Measurements from ENCODE around the gene PMP22. TPM values are rescaled to one million over a fixed set of nuclear protein-coding genes. Genes with fewer than 3 reads are reported as not detected.

Gene PMP22
- polyA plus RNA-seq, 1 donor from 2014 or later: not detected

GRCh38 chr17:15257258-15257788, 7.8 kb downstream of the PMP22 start:
- no peaks in the 10 kb centered on the region for H3K79me2 ChIP-seq (replicated peaks; ENCODE audit: insufficient read depth, low read length)
- H3K4me2 ChIP-seq (ENCODE audit: low read length): no peak overlapping the region

GRCh38 chr17:15256689-15257088, 8.4 kb downstream of the PMP22 start:
- no peaks in the 10 kb centered on the region for H3K36me3 ChIP-seq (ENCODE audit: insufficient read depth, low read length)
- no peaks in the 10 kb centered on the region for H3K9me2 ChIP-seq (ENCODE audit: insufficient read depth, low read length)
- TF ChIP-seq EZH2 (IDR thresholded peaks at IDR 0.05; ENCODE audit: borderline replicate concordance, insufficient read depth, low read length, poor library complexity, severe bottlenecking) (no peak), RAD21 (conservative IDR thresholded peaks at IDR 0.05) (no peak), CTCF (IDR thresholded peaks at IDR 0.05; ENCODE audit: poor library complexity, severe bottlenecking) (no peak), MXI1 (conservative IDR thresholded peaks at IDR 0.05; ENCODE audit: poor library complexity, severe bottlenecking) (no peak), TAF1 (IDR thresholded peaks at IDR 0.05; ENCODE audit: low read depth) (no peak)
- H4K20me1 ChIP-seq (ENCODE audit: insufficient read depth): no peaks in the 10 kb centered on the region
- no peak overlapping the region for H3K9ac ChIP-seq (ENCODE audit: low read length)
- H2AFZ ChIP-seq (ENCODE audit: low read depth, low read length): no peak overlapping the region
- H3K79me2 ChIP-seq (replicated peaks; ENCODE audit: insufficient read depth, low read length): no peaks in the 10 kb centered on the region
- H3K9me3 ChIP-seq (ENCODE audit: low read length): no peaks in the 10 kb centered on the region
- no peak overlapping the region for H3K4me3 ChIP-seq (ENCODE audit: low read length)
- no peak overlapping the region for H3K27ac ChIP-seq (ENCODE audit: low read length)
- no peak overlapping the region for H3K4me2 ChIP-seq (ENCODE audit: low read length)
- H3F3A ChIP-seq (ENCODE audit: insufficient read depth, low read length, poor library complexity, severe bottlenecking): no peaks in the 10 kb centered on the region
- peaks cover 20% of the 10 kb centered on the region for H3K27me3 ChIP-seq (ENCODE audit: insufficient read depth, low read depth, low read length)

More at GRCh38 chr17:15257258-15257788, 7.8 kb downstream of the PMP22 start:
- H3K27ac ChIP-seq (ENCODE audit: low read length): no peak overlapping the region
- no peaks in the 10 kb centered on the region for H3F3A ChIP-seq (ENCODE audit: insufficient read depth, low read length, poor library complexity, severe bottlenecking)
- H3K27me3 ChIP-seq (ENCODE audit: insufficient read depth, low read depth, low read length): peaks cover 26% of the 10 kb centered on the region
- no peak for TF ChIP-seq EP300 (conservative IDR thresholded peaks at IDR 0.05; ENCODE audit: poor library complexity, severe bottlenecking)
- TF ChIP-seq CTCF (IDR thresholded peaks at IDR 0.05; ENCODE audit: poor library complexity, severe bottlenecking): peak; percentile 71
- peak; percentile 53 for TF ChIP-seq RAD21 (conservative IDR thresholded peaks at IDR 0.05)
- TF ChIP-seq TAF1 (IDR thresholded peaks at IDR 0.05; ENCODE audit: low read depth): no peak
- TF ChIP-seq MXI1 (conservative IDR thresholded peaks at IDR 0.05; ENCODE audit: poor library complexity, severe bottlenecking): no peak
- peak; percentile 76 for TF ChIP-seq SMC3 (conservative IDR thresholded peaks at IDR 0.05; ENCODE audit: poor library complexity)
- TF ChIP-seq POLR2AphosphoS5 (IDR thresholded peaks at IDR 0.05): no peak
- no peak for TF ChIP-seq EZH2 (IDR thresholded peaks at IDR 0.05; ENCODE audit: borderline replicate concordance, insufficient read depth, low read length, poor library complexity, severe bottlenecking)
- TF ChIP-seq REST (IDR thresholded peaks at IDR 0.05; ENCODE audit: borderline replicate concordance): no peak
- H3K36me3 ChIP-seq (ENCODE audit: insufficient read depth, low read length): no peaks in the 10 kb centered on the region
- no peaks in the 10 kb centered on the region for H3K9me2 ChIP-seq (ENCODE audit: insufficient read depth, low read length)
- H3K9ac ChIP-seq (ENCODE audit: low read length): no peak overlapping the region
- no peak overlapping the region for H3K4me3 ChIP-seq (ENCODE audit: low read length)
- no peaks in the 10 kb centered on the region for H3K9me3 ChIP-seq (ENCODE audit: low read length)
- H2AFZ ChIP-seq (ENCODE audit: low read depth, low read length): no peak overlapping the region
- no peaks in the 10 kb centered on the region for H4K20me1 ChIP-seq (ENCODE audit: insufficient read depth)
